ENCODE measurements around the gene ZNF592. TPM values are rescaled to one million over a fixed set of nuclear protein-coding genes. Genes with fewer than 3 reads are reported as not detected.
"Not testable (repeated sequence)": the region's sequence is repeated elsewhere in the genome, so short reads cannot be mapped to it uniquely, and the experiment has no call there.

ZNF592 gene
- total RNA-seq, 2 experiments from 2014 or later: 36.5 to 36.6 TPM

DNA sequence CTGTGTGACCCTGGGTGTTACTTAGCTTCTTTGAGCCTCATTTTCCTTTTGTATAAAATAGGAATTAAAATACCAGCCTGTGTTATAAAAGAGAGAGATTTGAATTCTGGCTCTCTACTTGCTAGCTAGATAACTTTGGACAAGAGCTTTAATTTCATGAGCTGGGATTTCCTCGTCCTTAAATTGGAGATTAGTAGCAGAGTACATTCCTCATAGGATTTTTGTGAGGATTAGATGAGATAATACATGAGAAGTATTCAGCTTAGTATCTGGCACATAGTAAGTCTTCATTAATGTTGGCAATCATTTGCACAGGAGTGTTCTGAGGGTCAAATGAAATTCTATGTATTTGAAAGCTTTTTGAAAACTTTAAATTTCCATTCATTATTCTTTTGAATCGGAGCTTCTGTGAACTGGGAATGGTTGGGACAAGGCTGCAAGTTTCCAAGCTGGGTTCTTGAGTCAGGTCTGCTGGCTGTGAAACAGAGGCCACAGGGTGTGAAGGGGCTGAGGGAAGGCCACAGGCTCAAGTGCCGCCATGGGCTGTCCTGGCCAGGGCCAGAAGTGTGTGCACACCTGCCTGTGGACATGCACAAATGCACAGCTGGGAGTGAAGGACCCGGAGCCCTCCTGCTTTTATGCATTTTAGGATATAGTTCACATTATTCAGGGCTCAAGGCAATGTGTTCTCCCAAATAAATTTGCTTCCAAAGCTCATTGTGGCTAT is 86.0 kb downstream of the ZNF592 start:
- ATAC-seq (no peak), DNase-seq (no peak)
- no peaks in the 10 kb centered on the region for H3K4me1 Mint-ChIP-seq (ENCODE audit: low read depth)
- H3K36me3 Mint-ChIP-seq (ENCODE audit: low read depth): no peaks in the 10 kb centered on the region
- H3K4me3 Mint-ChIP-seq: no peak overlapping the region
- H3K27me3 Mint-ChIP-seq (ENCODE audit: low read depth): peaks cover 32% of the 10 kb centered on the region
- H3K27ac Mint-ChIP-seq: no peak overlapping the region
- no peaks in the 10 kb centered on the region for H3K9me3 Mint-ChIP-seq (ENCODE audit: insufficient read depth)
- POLR2A ChIA-PET: no interaction called here
- CTCF ChIA-PET: interaction anchor here (1.0 to 2.4 kb wide), 3 partner anchors 10 to 456 kb away, joined by 3 to 12 read pairs (median 4); no protein-coding TSS in a partner anchor

DNA sequence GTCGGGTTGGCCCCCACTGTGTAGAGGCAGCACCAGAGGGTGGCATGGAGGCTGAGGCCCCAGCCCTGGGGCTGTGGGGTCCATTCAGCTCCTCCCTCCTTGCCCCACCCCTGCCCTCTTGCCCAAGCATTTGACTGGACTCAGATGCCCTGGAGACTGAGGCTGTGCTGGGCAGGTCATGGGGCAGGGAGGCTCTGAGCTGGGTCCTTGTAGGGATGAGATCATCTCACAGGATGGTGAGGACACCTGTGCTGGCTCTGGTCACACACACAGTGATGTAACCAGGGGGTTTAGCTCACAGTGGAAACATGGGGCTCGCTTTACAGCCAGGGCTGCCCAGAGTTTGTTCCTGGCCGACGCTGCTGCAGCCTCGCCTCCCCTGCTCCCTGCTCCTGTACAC is 86.6 kb downstream of the ZNF592 start:
- ATAC-seq (no peak), DNase-seq (no peak)
- H3K4me3 Mint-ChIP-seq: no peak overlapping the region
- no peaks in the 10 kb centered on the region for H3K36me3 Mint-ChIP-seq (ENCODE audit: low read depth)
- no peaks in the 10 kb centered on the region for H3K4me1 Mint-ChIP-seq (ENCODE audit: low read depth)
- ChIA-PET CTCF (interaction anchor here (1.6 to 2.4 kb wide), 2 partner anchors 11 kb away, joined by 4 to 12 read pairs; no protein-coding TSS in a partner anchor), POLR2A (no interaction called here)
- peaks cover 32% of the 10 kb centered on the region for H3K27me3 Mint-ChIP-seq (ENCODE audit: low read depth)
- H3K27ac Mint-ChIP-seq: no peak overlapping the region
- H3K9me3 Mint-ChIP-seq (ENCODE audit: insufficient read depth): no peaks in the 10 kb centered on the region

DNA sequence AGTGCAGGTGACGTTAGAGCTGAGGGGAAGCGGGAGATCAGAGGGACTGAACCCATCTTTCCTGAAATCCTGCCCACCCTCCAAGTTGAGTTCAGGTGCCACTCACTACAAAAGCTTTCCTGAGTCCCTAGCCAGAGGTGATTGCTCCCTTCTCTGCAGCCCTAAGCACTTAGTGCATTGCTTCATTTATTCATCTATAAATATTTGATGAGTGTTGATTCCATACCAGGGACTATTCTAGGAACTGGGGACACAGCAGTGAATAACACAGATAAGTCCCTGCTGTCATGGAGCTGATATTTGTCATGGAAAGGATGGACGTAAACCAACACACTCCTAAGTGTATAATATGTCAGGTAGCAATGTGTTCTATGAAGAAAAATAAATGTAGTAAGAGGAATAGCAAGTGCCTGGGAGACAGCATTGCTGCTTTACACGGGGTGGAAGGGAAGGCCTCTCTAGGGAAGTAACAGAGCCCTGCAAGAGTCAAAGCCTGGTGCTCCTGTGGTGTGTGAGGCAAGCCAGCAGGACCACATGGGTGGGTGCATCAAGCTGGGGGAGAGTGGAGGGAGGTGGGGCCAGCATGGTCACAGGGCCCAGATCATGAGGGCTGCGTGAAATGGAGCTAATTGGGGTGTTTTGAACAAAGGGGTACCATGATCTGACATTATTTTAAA is 87.4 kb downstream of the ZNF592 start:
- Mint-ChIP-seq H3K4me1 (ENCODE audit: low read depth) (no peaks in the 10 kb centered on the region), H3K27me3 (ENCODE audit: low read depth) (peaks cover 28% of the 10 kb centered on the region), H3K9me3 (ENCODE audit: insufficient read depth) (no peaks in the 10 kb centered on the region), H3K4me3 (no peak overlapping the region), H3K27ac (no peak overlapping the region), H3K36me3 (ENCODE audit: low read depth) (no peaks in the 10 kb centered on the region)
- no peak for DNase-seq
- POLR2A ChIA-PET: no interaction called here
- no peak for ATAC-seq
- CTCF ChIA-PET: interaction anchor here (2.4 kb wide), 1 partner anchor 10 kb away, joined by 12 read pairs; no protein-coding TSS in a partner anchor

DNA sequence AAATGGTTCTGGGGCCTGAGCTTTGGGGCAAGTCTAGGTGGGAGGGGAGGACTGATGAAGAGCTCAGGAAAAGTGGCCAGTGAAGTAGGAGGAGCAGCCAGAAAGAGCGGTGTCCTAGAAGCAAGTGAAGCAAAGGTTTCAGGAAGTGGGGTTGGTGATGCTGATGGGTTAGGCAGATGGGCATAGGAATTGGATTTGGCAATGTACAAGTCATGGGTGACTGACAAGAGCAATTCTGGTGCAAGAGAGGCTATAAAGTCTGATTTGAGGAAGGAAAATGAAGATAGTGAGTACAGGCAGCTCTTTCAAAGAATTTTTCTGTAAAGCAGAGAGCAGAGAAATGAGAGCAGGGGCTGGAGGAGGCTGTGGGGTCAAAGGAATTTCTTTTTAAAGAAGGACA is 88.5 kb downstream of the ZNF592 start:
- ChIA-PET CTCF (no interaction called here), POLR2A (no interaction called here)

DNA sequence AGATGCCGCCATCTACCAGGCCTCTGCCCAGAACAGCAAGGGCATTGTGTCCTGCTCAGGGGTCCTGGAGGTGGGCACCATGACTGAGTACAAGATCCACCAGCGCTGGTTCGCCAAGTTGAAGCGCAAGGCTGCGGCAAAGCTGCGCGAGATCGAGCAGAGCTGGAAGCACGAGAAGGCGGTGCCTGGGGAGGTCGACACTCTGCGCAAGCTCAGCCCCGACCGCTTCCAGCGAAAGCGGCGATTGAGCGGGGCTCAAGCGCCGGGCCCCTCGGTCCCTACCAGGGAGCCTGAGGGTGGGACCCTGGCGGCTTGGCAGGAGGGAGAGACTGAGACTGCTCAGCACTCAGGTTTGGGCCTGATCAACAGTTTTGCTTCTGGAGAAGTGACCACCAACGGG is 91.3 kb downstream of the ZNF592 start:
- Mint-ChIP-seq H3K9me3 (ENCODE audit: insufficient read depth) (no peaks in the 10 kb centered on the region), H3K27me3 (ENCODE audit: low read depth) (peaks cover 16% of the 10 kb centered on the region), H3K4me3 (no peak overlapping the region), H3K27ac (no peak overlapping the region), H3K36me3 (ENCODE audit: low read depth) (no peaks in the 10 kb centered on the region), H3K4me1 (ENCODE audit: low read depth) (no peaks in the 10 kb centered on the region)
- ChIA-PET CTCF (no interaction called here), POLR2A (no interaction called here)
- ATAC-seq (no peak), DNase-seq (no peak)

More for the DNA sequence above, 88.5 kb downstream of the ZNF592 start:
- no peak overlapping the region for H3K4me3 Mint-ChIP-seq
- no peak for ATAC-seq
- peaks cover 22% of the 10 kb centered on the region for H3K27me3 Mint-ChIP-seq (ENCODE audit: low read depth)
- H3K27ac Mint-ChIP-seq: no peak overlapping the region
- no peak for DNase-seq
- no peaks in the 10 kb centered on the region for H3K36me3 Mint-ChIP-seq (ENCODE audit: low read depth)
- no peaks in the 10 kb centered on the region for H3K9me3 Mint-ChIP-seq (ENCODE audit: insufficient read depth)
- no peaks in the 10 kb centered on the region for H3K4me1 Mint-ChIP-seq (ENCODE audit: low read depth)

DNA sequence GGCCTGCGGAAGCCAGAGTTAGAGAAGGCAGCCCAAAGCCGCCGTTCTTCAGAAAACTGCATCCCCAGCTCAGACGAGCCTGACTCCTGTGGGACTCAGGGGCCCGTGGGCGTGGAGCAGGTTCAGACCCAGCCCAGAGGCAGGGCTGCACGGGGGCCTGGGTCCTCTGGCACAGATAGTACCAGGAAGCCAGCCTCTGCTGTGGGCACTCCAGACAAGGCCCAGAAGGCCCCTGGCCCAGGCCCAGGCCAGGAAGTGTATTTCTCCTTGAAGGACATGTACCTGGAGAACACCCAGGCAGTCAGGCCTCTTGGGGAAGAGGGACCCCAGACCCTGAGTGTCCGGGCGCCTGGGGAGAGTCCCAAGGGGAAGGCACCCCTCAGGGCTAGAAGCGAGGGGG is 91.9 kb downstream of the ZNF592 start:
- ATAC-seq: no peak
- DNase-seq: no peak
- POLR2A ChIA-PET: no interaction called here
- CTCF ChIA-PET: no interaction called here
- Mint-ChIP-seq H3K36me3 (ENCODE audit: low read depth) (no peaks in the 10 kb centered on the region), H3K4me1 (ENCODE audit: low read depth) (no peaks in the 10 kb centered on the region), H3K27me3 (ENCODE audit: low read depth) (peaks cover 16% of the 10 kb centered on the region), H3K27ac (no peak overlapping the region), H3K9me3 (ENCODE audit: insufficient read depth) (no peaks in the 10 kb centered on the region), H3K4me3 (no peak overlapping the region)

DNA sequence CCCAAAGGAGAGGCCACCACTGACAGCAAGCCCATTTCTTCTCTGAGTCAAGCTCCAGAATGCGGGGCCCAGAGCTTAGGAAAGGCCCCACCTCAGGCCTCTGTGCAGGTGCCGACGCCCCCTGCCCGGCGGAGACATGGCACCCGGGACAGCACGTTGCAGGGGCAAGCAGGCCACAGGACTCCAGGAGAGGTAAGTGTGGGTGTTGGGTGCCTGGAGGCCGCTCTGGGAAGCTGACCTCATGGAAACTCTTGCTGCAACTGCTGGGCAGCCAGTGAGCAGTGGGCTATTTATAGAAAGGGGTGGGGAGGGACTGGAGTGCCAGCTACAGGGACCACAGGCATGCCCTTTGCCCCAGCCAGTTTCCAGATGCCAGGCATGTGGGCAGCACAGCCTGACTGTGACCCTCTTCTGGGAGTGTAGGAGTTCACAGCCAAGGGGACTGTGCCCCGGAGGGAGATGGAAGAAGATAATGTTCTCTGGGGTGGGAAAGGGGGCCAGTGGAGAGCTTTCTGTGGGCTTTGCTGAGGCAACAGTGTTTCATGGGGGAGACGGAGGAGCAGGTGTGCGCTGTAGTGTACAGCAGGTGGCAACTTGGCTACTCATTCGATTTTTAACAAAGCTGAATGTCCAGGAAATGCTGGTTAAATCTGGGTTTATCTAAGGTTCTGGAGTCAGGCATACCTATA is 92.5 kb downstream of the ZNF592 start:
- Mint-ChIP-seq H3K9me3 (ENCODE audit: insufficient read depth) (peaks cover under 1% of the 10 kb centered on the region), H3K27me3 (ENCODE audit: low read depth) (peaks cover 14% of the 10 kb centered on the region), H3K4me3 (no peak overlapping the region), H3K27ac (no peak overlapping the region), H3K36me3 (ENCODE audit: low read depth) (no peaks in the 10 kb centered on the region), H3K4me1 (ENCODE audit: low read depth) (no peaks in the 10 kb centered on the region)
- ChIA-PET CTCF (no interaction called here), POLR2A (no interaction called here)
- DNase-seq (no peak), ATAC-seq (no peak)

DNA sequence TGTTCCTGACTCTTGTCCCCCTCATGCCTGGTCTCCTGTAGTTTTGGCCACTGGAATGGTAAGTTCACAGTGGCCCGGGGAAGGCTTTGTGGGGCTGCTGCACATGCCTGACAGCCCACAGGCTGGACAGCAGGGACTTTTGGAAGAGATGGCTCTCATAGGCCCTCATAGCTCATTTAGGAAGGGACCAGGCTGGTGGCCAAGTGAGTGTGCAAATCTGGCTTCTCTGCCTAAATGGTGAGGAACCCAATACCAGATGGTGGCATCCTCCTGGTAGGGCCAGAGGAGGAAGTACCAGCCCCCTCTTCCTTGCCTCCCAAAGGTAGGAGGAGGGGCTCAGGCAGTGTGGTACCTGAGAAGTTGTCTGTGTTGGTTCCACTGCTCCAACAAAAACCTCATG is 94.4 kb downstream of the ZNF592 start:
- Mint-ChIP-seq H3K4me3 (no peak overlapping the region), H3K27ac (no peak overlapping the region), H3K27me3 (ENCODE audit: low read depth) (peaks cover 5% of the 10 kb centered on the region), H3K9me3 (ENCODE audit: insufficient read depth) (peaks cover 12% of the 10 kb centered on the region), H3K36me3 (ENCODE audit: low read depth) (peaks cover 7% of the 10 kb centered on the region), H3K4me1 (ENCODE audit: low read depth) (no peaks in the 10 kb centered on the region)
- DNase-seq (no peak), ATAC-seq (no peak)
- ChIA-PET POLR2A (no interaction called here), CTCF (no interaction called here)

DNA sequence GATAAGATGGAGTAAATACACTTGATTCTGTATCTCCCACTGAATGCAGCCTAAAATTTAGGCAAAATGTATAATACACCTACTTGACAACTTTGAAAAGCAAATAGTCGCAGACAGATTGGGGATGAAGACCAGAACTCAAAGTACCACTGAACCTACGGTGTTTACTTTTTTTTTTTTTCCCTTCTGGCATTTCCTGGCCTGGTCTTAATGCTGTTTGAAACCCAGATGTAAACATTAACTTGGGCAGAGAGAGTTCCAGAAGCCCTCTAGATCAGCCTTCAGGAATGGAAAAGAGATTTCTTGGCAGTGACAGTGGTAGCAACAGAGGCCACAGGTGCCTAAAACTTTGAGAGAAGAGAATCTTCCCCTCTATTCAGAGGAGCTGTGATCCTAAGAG is 96.6 kb downstream of the ZNF592 start:
- Mint-ChIP-seq H3K4me1 (ENCODE audit: low read depth) (no peaks in the 10 kb centered on the region), H3K27me3 (ENCODE audit: low read depth) (peaks cover 5% of the 10 kb centered on the region), H3K9me3 (ENCODE audit: insufficient read depth) (peaks cover 12% of the 10 kb centered on the region), H3K36me3 (ENCODE audit: low read depth) (peaks cover 7% of the 10 kb centered on the region), H3K27ac (no peak overlapping the region), H3K4me3 (no peak overlapping the region)
- ChIA-PET POLR2A (interaction anchor here (0.6 kb wide), 1 partner anchor 659 kb away, joined by 5 read pairs; no protein-coding TSS in a partner anchor), CTCF (interaction anchor here (0.6 to 2.6 kb wide), 8 partner anchors 11 to 1980 kb away, joined by 3 to 12 read pairs (median 4); no protein-coding TSS in a partner anchor)
- DNase-seq: no peak
- ATAC-seq: no peak

DNA sequence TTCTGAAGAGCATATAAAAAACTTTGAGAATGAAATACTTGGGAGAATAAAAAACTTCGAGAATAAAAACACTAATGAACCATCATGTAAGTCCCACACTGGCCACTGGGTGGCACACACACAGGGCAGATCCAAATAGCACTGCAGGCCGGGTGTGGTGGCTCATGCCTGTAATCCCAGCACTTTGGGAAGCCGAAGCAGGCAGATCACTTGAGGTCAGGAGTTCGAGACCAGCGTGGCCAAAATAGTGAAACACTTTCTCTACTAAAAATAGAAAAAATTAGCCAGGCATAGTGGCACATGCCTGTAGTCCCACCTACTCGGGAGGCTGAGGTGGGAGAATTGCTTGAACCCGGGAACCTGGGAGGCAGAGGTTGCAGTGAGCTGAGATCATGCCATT is 97.2 kb downstream of the ZNF592 start:
- H3K36me3 Mint-ChIP-seq (ENCODE audit: low read depth); ATAC-seq; POLR2A ChIA-PET; H3K27me3 Mint-ChIP-seq (ENCODE audit: low read depth); H3K4me3 Mint-ChIP-seq; H3K4me1 Mint-ChIP-seq (ENCODE audit: low read depth); H3K27ac Mint-ChIP-seq: not testable (repeated sequence)
- DNase-seq: peak; percentile 58
- CTCF ChIA-PET: interaction anchor here (0.7 to 2.6 kb wide), 8 partner anchors 11 to 1981 kb away, joined by 3 to 12 read pairs (median 4); no protein-coding TSS in a partner anchor
- H3K9me3 Mint-ChIP-seq (ENCODE audit: insufficient read depth): peaks cover 12% of the 10 kb centered on the region

DNA sequence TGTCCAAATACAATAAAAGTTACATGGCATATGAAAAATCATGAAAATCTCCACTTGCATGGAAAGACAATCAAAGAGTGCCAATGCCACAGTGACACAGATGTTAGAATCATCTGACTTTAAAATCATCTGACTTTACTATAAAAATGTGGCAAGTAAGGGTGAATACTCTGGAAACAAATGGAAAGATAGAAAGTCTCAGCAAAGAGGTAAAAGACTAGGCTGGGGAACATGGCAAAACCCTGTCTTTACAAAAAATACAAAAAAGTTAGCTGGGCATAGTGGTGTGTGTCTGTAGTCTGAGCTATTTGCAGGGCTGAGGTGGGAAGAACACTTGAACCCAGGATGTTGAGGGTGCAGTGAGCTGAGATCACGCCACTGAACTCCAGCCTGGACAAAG is 97.9 kb downstream of the ZNF592 start:
- Mint-ChIP-seq H3K27ac (no peak overlapping the region), H3K4me1 (ENCODE audit: low read depth) (no peaks in the 10 kb centered on the region), H3K4me3 (no peak overlapping the region), H3K36me3 (ENCODE audit: low read depth) (peaks cover 7% of the 10 kb centered on the region), H3K27me3 (ENCODE audit: low read depth) (peaks cover 7% of the 10 kb centered on the region), H3K9me3 (ENCODE audit: insufficient read depth) (peaks cover 12% of the 10 kb centered on the region)
- ChIA-PET POLR2A (no interaction called here), CTCF (interaction anchor here (0.7 to 2.6 kb wide), 6 partner anchors 12 to 157 kb away, joined by 3 to 12 read pairs (median 4); no protein-coding TSS in a partner anchor)
- ATAC-seq: no peak
- no peak for DNase-seq

DNA sequence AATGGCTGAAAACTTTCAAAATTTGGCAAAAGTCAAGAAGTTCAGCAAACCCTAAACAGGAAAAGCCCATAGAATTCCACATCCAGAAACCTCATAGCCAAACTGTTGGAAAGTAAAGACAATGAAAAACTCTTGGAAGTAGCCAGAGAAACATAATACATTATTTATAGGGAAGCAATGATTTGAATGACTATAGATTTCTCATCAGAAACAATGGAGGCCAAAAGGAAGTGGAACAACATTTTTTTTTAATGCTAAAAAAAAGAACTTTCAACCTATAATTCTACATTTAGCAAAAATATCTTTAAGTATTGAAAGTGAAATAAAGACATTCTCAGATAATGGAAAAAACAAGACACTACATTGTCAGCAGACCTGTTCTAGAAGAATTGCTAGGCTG is 99.0 kb downstream of the ZNF592 start:
- CTCF ChIA-PET: interaction anchor here (2.6 kb wide), 1 partner anchor 13 kb away, joined by 12 read pairs; no protein-coding TSS in a partner anchor
- Mint-ChIP-seq H3K4me3 (no peak overlapping the region), H3K27ac (no peak overlapping the region), H3K36me3 (ENCODE audit: low read depth) (peaks cover 7% of the 10 kb centered on the region), H3K9me3 (ENCODE audit: insufficient read depth) (peaks cover 12% of the 10 kb centered on the region), H3K27me3 (ENCODE audit: low read depth) (peaks cover 4% of the 10 kb centered on the region), H3K4me1 (ENCODE audit: low read depth) (no peaks in the 10 kb centered on the region)
- ATAC-seq (no peak), DNase-seq (no peak)
- POLR2A ChIA-PET: no interaction called here

Measured in activated CD8-positive, alpha-beta T cell treated with anti-CD3 and anti-CD28 coated beads, Interleukin-2, amount 10 ng/mL, durations not matched to agents 7 days and 5 days (primary cell).